ENCODE data around the gene TFCP2L1.

The TFCP2L1 gene

GRCh38 chr2:121251497-121251896 is 33.5 kb downstream of the TFCP2L1 start:
- no peaks in the 10 kb centered on the region for H3K9me3 ChIP-seq (ENCODE audit: severe bottlenecking)
- H3K27ac ChIP-seq = no peak overlapping the region
- no peak for DNase-seq
- H3K36me3 ChIP-seq = peaks cover 5% of the 10 kb centered on the region
- no peak overlapping the region for H3K4me3 ChIP-seq (ENCODE audit: low read depth, low read length)
- no peak for TF ChIP-seq CTCF (IDR thresholded peaks at IDR 0.05; ENCODE audit: low read depth, low read length)
- no peaks in the 10 kb centered on the region for H3K27me3 ChIP-seq (ENCODE audit: insufficient read depth, low read depth, severe bottlenecking)

DNA sequence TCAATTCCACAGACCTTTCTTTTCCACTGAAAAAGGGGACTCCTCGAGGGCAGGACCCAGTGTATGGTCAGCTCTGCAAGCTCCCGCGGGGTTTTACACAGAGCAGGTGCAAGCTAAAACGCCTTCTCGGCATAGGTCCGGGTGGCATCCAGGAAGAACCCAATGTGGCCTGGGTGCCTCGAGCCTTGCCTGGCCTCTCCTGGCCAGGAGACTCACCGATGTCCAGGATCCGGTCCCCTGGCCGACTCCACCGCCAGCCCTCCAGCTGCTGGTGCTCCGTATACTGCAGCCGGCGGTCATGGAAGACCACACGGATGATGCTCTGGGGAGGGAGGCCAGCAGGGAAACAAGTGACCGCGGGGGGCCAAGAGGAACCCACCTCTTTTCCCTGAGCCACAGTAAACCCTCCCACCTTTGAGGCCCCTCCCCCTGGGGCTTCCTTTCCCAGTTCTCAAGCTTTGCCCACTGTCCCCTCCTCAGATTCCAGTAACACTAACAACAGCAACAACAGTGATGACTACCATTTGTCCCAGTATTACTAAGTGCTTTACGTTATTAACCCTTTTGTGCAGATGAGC is 36.1 kb downstream of the TFCP2L1 start:
- TF ChIP-seq CTCF (IDR thresholded peaks at IDR 0.05; ENCODE audit: low read depth, low read length) = no peak
- H3K27me3 ChIP-seq (ENCODE audit: insufficient read depth, low read depth, severe bottlenecking) = no peaks in the 10 kb centered on the region

GRCh38 chr2:121247971-121248370 is 37.0 kb downstream of the TFCP2L1 start:
- DNase-seq = no peak
- H3K27ac ChIP-seq = no peak overlapping the region
- TF ChIP-seq CTCF (IDR thresholded peaks at IDR 0.05; ENCODE audit: low read depth, low read length) = no peak
- H3K36me3 ChIP-seq = peaks cover 28% of the 10 kb centered on the region
- no peak overlapping the region for H3K4me3 ChIP-seq (ENCODE audit: low read depth, low read length)
- no peaks in the 10 kb centered on the region for H3K9me3 ChIP-seq (ENCODE audit: severe bottlenecking)
- H3K27me3 ChIP-seq (ENCODE audit: insufficient read depth, low read depth, severe bottlenecking) = no peaks in the 10 kb centered on the region

More for the DNA sequence above, 36.1 kb downstream of the TFCP2L1 start:
- no peaks in the 10 kb centered on the region for H3K9me3 ChIP-seq (ENCODE audit: severe bottlenecking)
- H3K36me3 ChIP-seq = peaks cover 27% of the 10 kb centered on the region
- no peak overlapping the region for H3K27ac ChIP-seq
- no peak for DNase-seq
- H3K4me3 ChIP-seq (ENCODE audit: low read depth, low read length) = no peak overlapping the region

- no peaks in the 10 kb centered on the region for H3K27me3 ChIP-seq (ENCODE audit: insufficient read depth, low read depth, severe bottlenecking)
- H3K9me3 ChIP-seq (ENCODE audit: severe bottlenecking) = no peaks in the 10 kb centered on the region
Measured at GRCh38 chr2:121247534-121247933, 37.5 kb downstream of the TFCP2L1 start.

DNA sequence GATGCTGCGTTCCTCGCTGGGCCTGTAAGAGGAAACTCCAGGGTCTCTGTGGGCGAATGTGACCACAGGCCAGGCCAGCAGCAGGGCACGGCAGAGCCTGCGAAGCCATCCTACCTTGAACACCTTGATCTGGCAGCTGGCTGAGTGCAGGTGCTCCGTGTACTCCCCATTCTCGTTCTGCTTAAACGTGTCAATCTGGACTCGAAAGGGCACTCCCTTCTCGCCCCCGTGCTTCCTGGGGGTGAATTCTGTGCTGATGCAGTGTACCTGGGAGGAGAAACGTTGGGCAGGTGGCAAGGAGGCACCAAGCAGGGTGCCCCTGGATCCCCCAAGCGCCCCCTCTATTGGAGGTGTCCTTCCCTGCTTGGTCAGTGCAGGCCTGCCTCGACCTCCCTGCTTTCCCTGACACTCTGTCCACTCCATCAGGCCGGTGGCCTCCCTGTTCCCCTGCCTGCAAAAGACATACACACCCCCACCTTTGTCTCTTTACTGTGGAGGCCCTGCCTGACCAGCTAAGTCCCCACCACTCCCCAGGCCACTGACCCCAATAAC is 38.2 kb downstream of the TFCP2L1 start:
- no peak for DNase-seq
- peaks cover 28% of the 10 kb centered on the region for H3K36me3 ChIP-seq
- no peak for TF ChIP-seq CTCF (IDR thresholded peaks at IDR 0.05; ENCODE audit: low read depth, low read length)

More at GRCh38 chr2:121247534-121247933, 37.5 kb downstream of the TFCP2L1 start:
- no peak for TF ChIP-seq CTCF (IDR thresholded peaks at IDR 0.05; ENCODE audit: low read depth, low read length)
- no peak overlapping the region for H3K4me3 ChIP-seq (ENCODE audit: low read depth, low read length)
- no peak for DNase-seq
- H3K36me3 ChIP-seq = peaks cover 28% of the 10 kb centered on the region
- H3K27ac ChIP-seq = no peak overlapping the region

GRCh38 chr2:121245913-121246312 is 39.1 kb downstream of the TFCP2L1 start:
- Histone ChIP-seq H3K27ac (no peak overlapping the region), H3K9me3 (ENCODE audit: severe bottlenecking) (no peaks in the 10 kb centered on the region), H3K4me3 (ENCODE audit: low read depth, low read length) (no peak overlapping the region), H3K36me3 (peaks cover 31% of the 10 kb centered on the region), H3K27me3 (ENCODE audit: insufficient read depth, low read depth, severe bottlenecking) (no peaks in the 10 kb centered on the region)
- DNase-seq = no peak
- no peak for TF ChIP-seq CTCF (IDR thresholded peaks at IDR 0.05; ENCODE audit: low read depth, low read length)

More for the DNA sequence above, 38.2 kb downstream of the TFCP2L1 start:
- H3K27me3 ChIP-seq (ENCODE audit: insufficient read depth, low read depth, severe bottlenecking) = no peaks in the 10 kb centered on the region
- no peak overlapping the region for H3K4me3 ChIP-seq (ENCODE audit: low read depth, low read length)
- no peak overlapping the region for H3K27ac ChIP-seq
- H3K9me3 ChIP-seq (ENCODE audit: severe bottlenecking) = no peaks in the 10 kb centered on the region
